Pancreas (tissue), 10 donors: Measurements from ENCODE around the gene UTS2R. TPM values are rescaled to one million over a fixed set of nuclear protein-coding genes. Genes with fewer than 3 reads are reported as not detected.
A peak's percentile ranks its signal among the peaks of the same experiment; 100 is the strongest.

Source experiments
- ATAC-seq, 4 donors: fragments of 200-7000 bp; cut with Tn5 transposase; one replicate each; pipeline versions ENCODE4 v1.8.0 to v1.9.1; 2020; ENCODE audit warnings: mild to moderate bottlenecking in 4 of 4, moderate library complexity in 4 of 4
- DNase-seq, 6 donors: peaks; one replicate each; pipeline ENCODE4 v3.0.0-alpha.2; 2020
- FAIRE-seq: peaks from 2 replicates; lab custom pipeline; 2012; peaks lifted over from hg19 to GRCh38; lab: Jason Lieb, UNC
- H3K27ac ChIP-seq, 4 donors: fragments of 200-600 bp; sonication (generic); 1 replicate in 3 of 4; 2 replicates in 1 of 4; pipeline versions ENCODE4 v1.5.0 to v1.8.0; 2020
- H3K27me3 ChIP-seq, 4 donors: fragments of 200-600 bp; one replicate each; pipeline ENCODE4 v1.8.0; 2021
- H3K36me3 ChIP-seq, 3 donors: fragments of 200-600 bp; sonication (generic) in 1 of 3; one replicate each; pipeline versions ENCODE4 v1.5.0 to v1.8.0; 2020 to 2021
- H3K4me1 ChIP-seq, 3 donors: fragments of 200-600 bp; one replicate each; pipeline ENCODE4 v1.8.0; 2021
- H3K4me3 ChIP-seq, 4 donors: fragments of 200-600 bp; sonication (generic) in 2 of 4; one replicate each; pipeline versions ENCODE4 v1.5.0 to v1.8.0; 2020 to 2021
- H3K9me3 ChIP-seq, 4 donors: fragments of 200-600 bp; one replicate each; pipeline ENCODE4 v1.8.0; 2021
- whole genome bisulfite sequencing, 2 donors: extraction: QIAGEN DNeasy Blood & Tissue Kit; methylation state at CpG; one replicate each; pipeline ENCODE4 v1.1.7; 2013; 5-methylcytosine and 5-hydroxymethylcytosine counted together
- intact Hi-C, 3 donors: fragments of 100-400 bp; cut with DNase I; formaldehyde crosslinking; loops; one replicate each; pipeline versions ENCODE4 v1.11.1 to v1.14.2; 2022
- polyA plus RNA-seq, 2 donors: library from polyadenylated mRNA; stranded (reverse); fragments of 200-250 nt; gene quantifications; one replicate each; pipeline ENCODE4 v1.2.3, GENCODE V29; 2013
- total RNA-seq, 6 donors: library from RNA; stranded (reverse); fragmentation: NEBNext Ultra II Directional in 4 of 6; extraction: Animal tissue kit (Norgen Biotek cat#: 25700) in 4 of 6; gene quantifications; one replicate each; pipeline versions ENCODE4 v1.2.1 to v1.2.4, GENCODE V29; 2021 to 2023
- TF ChIP-seq, protein P1 (sequence below), 4 donors: fragments of 200-600 bp; sonication (generic) in 3 of 4; IDR thresholded peaks; one replicate each; pipeline versions ENCODE4 v1.5.0 to v1.8.0; 2021; ENCODE audit warnings: antibody characterized with exemption in 4 of 4
- donor health status: healthy with polysubstance abuse.
- donor health status: DM: no; HTN: no; CAD: no; lungs with moderate emphysema.
- donor health status: DM: no; HTN: no; CAD: no.
- donor health status: control.
- donor health status: control.
- donor health status: Bipolar disorder and iron deficiency.
- donor health status: DM: yes; HTN: yes; CAD: no.
- donor health status: DM: no; HTN: no; CAD: no.
- donor health status: DM: no; HTN: no; CAD: no.
- donor health status: DM: yes; HTN: yes; CAD: no.

The UTS2R gene
- total and polyA plus RNA-seq, 8 donors: 0.37 to 0.87 (median 0.74) TPM; not detected in 5

DNA sequence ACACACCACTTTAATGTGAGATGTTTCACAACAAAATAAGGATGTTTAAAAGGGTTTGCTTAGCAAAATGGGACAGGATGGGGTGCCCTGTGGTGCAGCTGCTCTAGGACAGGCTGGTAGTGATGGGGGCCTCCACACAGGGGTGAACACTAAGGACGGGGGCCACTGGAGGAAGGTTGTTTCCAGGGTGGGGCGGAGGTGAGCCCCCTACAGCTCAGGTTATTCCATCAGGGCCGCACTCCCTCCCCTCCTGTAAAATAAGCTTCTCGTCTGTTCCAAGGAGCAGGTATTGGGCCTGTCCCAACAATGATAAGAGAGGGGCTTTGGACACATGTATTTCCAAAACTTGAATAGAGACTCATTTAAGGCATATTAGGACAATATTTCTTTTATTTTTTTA lies 44.7 kb downstream of the UTS2R start:
- 81 to 95% methylated on average over 4 of the region's 4 CpGs for WGBS, 2 donors
- intact Hi-C loops: no loop called here
- ATAC-seq: no peak

DNA sequence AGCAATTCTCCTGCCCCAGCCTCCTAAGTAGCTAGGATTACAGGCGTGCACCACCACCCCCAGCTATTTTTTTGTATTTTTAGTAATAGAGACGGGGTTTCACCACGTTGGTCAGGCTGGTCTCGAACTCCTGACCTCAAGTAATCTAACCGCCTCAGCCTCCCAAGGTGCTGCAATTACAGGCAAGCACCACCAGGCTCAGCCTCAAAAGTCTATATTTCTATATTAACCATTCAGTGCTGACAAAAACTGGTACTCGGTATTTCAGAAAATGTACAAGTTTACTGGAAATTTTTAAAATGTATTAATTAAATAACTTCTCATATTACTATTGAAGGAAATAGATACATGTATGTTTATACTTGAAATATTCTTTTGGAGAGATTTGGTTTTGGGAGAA lies 45.2 kb downstream of the UTS2R start:
- 87 to 95% methylated on average over 6 of the region's 6 CpGs for WGBS, 2 donors
- ATAC-seq (no peak), DNase-seq (peak in 1 of 6 donors; percentile 2), FAIRE-seq (no peak)
- H3K9me3 ChIP-seq: no peaks in the 10 kb centered on the region
- intact Hi-C loops: no loop called here
- H3K36me3 ChIP-seq: no peaks in the 10 kb centered on the region
- H3K4me3 ChIP-seq: no peak overlapping the region
- H3K4me1 ChIP-seq: peaks cover 4 to 15% (median 6%) of the 10 kb centered on the region in 3 donors
- no peaks in the 10 kb centered on the region for H3K27me3 ChIP-seq
- H3K27ac ChIP-seq: no peak overlapping the region
- TF ChIP-seq, protein P1, sequence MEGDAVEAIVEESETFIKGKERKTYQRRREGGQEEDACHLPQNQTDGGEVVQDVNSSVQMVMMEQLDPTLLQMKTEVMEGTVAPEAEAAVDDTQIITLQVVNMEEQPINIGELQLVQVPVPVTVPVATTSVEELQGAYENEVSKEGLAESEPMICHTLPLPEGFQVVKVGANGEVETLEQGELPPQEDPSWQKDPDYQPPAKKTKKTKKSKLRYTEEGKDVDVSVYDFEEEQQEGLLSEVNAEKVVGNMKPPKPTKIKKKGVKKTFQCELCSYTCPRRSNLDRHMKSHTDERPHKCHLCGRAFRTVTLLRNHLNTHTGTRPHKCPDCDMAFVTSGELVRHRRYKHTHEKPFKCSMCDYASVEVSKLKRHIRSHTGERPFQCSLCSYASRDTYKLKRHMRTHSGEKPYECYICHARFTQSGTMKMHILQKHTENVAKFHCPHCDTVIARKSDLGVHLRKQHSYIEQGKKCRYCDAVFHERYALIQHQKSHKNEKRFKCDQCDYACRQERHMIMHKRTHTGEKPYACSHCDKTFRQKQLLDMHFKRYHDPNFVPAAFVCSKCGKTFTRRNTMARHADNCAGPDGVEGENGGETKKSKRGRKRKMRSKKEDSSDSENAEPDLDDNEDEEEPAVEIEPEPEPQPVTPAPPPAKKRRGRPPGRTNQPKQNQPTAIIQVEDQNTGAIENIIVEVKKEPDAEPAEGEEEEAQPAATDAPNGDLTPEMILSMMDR (IDR thresholded peaks at IDR 0.05): no peak

More for the DNA sequence above, 44.7 kb downstream of the UTS2R start:
- no peak overlapping the region for H3K4me3 ChIP-seq
- H3K9me3 ChIP-seq: no peaks in the 10 kb centered on the region
- peaks cover 4 to 15% (median 6%) of the 10 kb centered on the region in 3 donors for H3K4me1 ChIP-seq
- DNase-seq: peak in 1 of 6 donors; percentile 12
- H3K27me3 ChIP-seq: no peaks in the 10 kb centered on the region
- TF ChIP-seq, protein P1 (IDR thresholded peaks at IDR 0.05): no peak
- H3K27ac ChIP-seq: no peak overlapping the region
- no peak for FAIRE-seq
- no peaks in the 10 kb centered on the region for H3K36me3 ChIP-seq

DNA sequence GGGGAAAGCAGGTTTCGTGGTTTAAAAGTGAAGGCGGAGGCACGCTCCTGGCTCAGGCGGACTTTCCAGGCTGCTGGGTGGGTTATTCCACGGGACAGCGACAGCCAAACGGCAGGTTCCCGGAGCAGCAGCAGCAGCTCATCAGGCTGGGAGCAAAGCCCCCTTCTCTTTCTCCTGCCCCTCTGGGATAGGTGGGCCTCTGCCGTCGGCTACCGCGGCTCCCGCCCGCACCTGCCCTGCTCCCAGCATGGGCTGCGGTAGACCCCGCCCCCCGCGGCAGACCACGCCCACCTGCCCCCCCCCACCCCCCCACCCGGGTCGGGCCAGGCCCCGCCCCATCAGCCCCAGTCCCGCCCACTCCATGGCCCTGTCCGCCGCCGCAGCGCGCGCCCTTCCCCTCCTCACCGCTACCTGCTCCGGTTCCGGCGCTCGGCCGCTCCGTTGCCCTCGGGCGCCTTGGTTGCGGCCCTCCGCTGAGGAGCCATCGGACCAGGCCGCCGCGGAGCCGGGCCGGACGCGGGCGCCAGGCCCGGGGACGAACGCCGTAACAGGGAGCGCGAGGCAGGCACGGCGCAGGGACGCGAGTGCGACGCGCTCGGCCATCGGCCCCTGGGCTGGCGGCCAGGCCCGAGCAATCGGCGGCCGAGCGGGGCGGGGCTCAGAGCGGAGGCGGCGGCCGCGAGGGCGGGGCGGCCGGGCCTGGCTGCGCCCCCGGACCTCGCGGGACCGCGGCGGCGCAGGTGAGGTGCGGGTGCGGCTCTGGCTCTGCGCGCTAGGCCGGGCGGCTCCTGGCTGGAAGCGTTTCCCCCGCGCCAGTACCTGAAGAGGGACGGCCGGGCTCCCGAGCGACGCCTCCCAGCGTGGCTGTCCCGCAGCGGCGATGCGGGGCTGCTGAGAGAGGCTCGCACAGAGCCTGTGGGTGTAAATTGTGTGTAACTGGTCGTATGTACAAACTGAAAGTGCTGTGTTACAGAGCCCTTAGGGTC lies 46.7 kb downstream of the UTS2R start, which contains the start of the genes HEXD and OGFOD3:
Gene HEXD, plus strand, starts transcription at position 347 of the 986 bp plus-strand sequence. CDS start 1,453 bp downstream, outside the sequence.
Gene OGFOD3, minus strand, starts transcription at position 586 of the 986 bp plus-strand sequence. Its CDS starts 101 bp downstream, at position 485.
- peak within 1 kb of the TSS; percentile 65 to 89 (median 87) for H3K27ac ChIP-seq
- no peaks in the 10 kb centered on the region for H3K27me3 ChIP-seq
- no peaks in the 10 kb centered on the region for H3K36me3 ChIP-seq
- TF ChIP-seq, protein P1 (IDR thresholded peaks at IDR 0.05): no peak
- peaks cover 4 to 15% (median 6%) of the 10 kb centered on the region in 3 donors for H3K4me1 ChIP-seq
- DNase-seq (peak; percentile 81 to 94 (median 88)), ATAC-seq (peak; percentile 88 to 96 (median 94)), FAIRE-seq (no peak)
- H3K9me3 ChIP-seq: no peaks in the 10 kb centered on the region
- intact Hi-C loops: no loop called here
- 1% methylated on average over 73 to 105 of the region's 108 CpGs for WGBS, 2 donors
- H3K4me3 ChIP-seq: peak within 1 kb of the TSS; percentile 60 to 85 (median 79)

DNA sequence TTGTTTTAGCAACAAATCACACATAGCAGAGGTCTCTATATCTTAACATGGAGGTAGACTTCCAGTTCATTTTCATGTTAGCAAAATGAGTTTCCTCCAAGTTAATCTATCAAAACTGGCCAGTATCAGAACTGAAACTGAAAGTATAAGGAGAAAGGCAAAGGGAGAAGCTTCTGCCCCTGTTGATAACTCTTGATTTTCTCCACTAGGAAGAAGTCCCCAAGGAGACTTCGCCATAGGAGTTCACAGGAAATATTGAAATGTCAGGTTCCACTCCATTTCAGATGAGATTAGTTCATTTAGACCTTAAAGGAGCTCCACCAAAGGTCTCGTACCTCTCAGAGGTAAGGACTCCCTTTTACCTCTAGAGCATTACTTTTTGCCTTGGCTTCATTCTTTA lies 48.0 kb downstream of the UTS2R start:
- intact Hi-C loops: no loop called here
- Histone ChIP-seq H3K9me3 (no peaks in the 10 kb centered on the region), H3K36me3 (no peaks in the 10 kb centered on the region), H3K27me3 (no peaks in the 10 kb centered on the region), H3K4me1 (peaks cover 1 to 13% (median 6%) of the 10 kb centered on the region in 3 donors), H3K27ac (peak overlapping the region in 1 of 4 donors; percentile 87), H3K4me3 (peak overlapping the region in 1 of 4 donors; percentile 85)
- 90% methylated on average over 2 of the region's 2 CpGs for WGBS, 2 donors
- DNase-seq (no peak), FAIRE-seq (no peak), ATAC-seq (no peak)
- TF ChIP-seq, protein P1 (IDR thresholded peaks at IDR 0.05): no peak
